ENCODE data around the gene RPS6KB2.

- TF ChIP-seq CTCF (conservative IDR thresholded peaks at IDR 0.05 in 1 of 2, IDR thresholded peaks at IDR 0.05 in 1 of 2; ENCODE audit: low read depth in 1 of 2, low read length in 2 of 2), result no peak
- TF ChIP-seq EZH2 (IDR thresholded peaks at IDR 0.05; ENCODE audit: low read length, missing control alignments), result no peak
These were observed 27.3 kb upstream of the RPS6KB2 start for GRCh38 chr11:67400942-67401494.

All from fibroblast of lung (primary cell).